Neural cell (in vitro differentiated cells): ENCODE data around the gene SLC27A4. TPM values are rescaled to one million over a fixed set of nuclear protein-coding genes. Genes with fewer than 3 reads are reported as not detected.

ENCODE experiments used
- H2AFZ ChIP-seq: fragments of 200-600, 300-800 bp; sonication (generic), shearing (Covaris generic); 2 replicates; pipeline ENCODE4 v1.6.0; 2014; ENCODE audit warnings: low read depth, mild to moderate bottlenecking, antibody characterized with exemption, low read length, moderate library complexity
- H3F3A ChIP-seq: fragments of 200-600 bp; shearing (Covaris generic); 2 replicates; pipeline ENCODE4 v1.6.1; 2016; ENCODE audit warnings: mild to moderate bottlenecking, moderate library complexity, mixed read lengths, antibody characterized with exemption, low read length; ENCODE audit not compliant: insufficient read depth, poor library complexity, severe bottlenecking
- H3K27ac ChIP-seq: fragments of 200-600, 300-800 bp; sonication (generic), shearing (Covaris generic); 2 replicates; pipeline ENCODE4 v1.5.1; 2014; ENCODE audit warnings: mild to moderate bottlenecking, low read length, moderate library complexity
- H3K27me3 ChIP-seq: fragments of 300-800, 200-600 bp; sonication (generic), shearing (Covaris generic); 2 replicates; pipeline ENCODE4 v1.6.0; 2014; ENCODE audit warnings: mild to moderate bottlenecking, low read depth, low read length, moderate library complexity; ENCODE audit not compliant: insufficient read depth
- H3K36me3 ChIP-seq: fragments of 300-800, 200-600 bp; sonication (generic), shearing (Covaris generic); 2 replicates; pipeline ENCODE4 v1.5.1; 2014; ENCODE audit warnings: mild to moderate bottlenecking, antibody characterized with exemption, low read length, moderate library complexity; ENCODE audit not compliant: insufficient read depth
- H3K4me2 ChIP-seq: fragments of 300-800, 200-600 bp; sonication (generic), shearing (Covaris generic); 2 replicates; pipeline ENCODE4 v1.6.0; 2014; ENCODE audit warnings: mild to moderate bottlenecking, low read length
- H3K4me3 ChIP-seq: fragments of 300-800, 200-600 bp; sonication (generic), shearing (Covaris generic); 2 replicates; pipeline ENCODE4 v1.5.1; 2014; ENCODE audit warnings: mild to moderate bottlenecking, low read length, moderate library complexity
- H3K79me2 ChIP-seq: fragments of 200-600 bp; shearing (Covaris generic); replicated peaks from 2 replicates; pipeline ENCODE4 v1.6.0; 2014; ENCODE audit warnings: mild to moderate bottlenecking, low read length, moderate library complexity; ENCODE audit not compliant: insufficient read depth
- H3K9ac ChIP-seq: fragments of 300-800, 200-600 bp; sonication (generic), shearing (Covaris generic); 2 replicates; pipeline ENCODE4 v1.6.1; 2016; ENCODE audit warnings: mild to moderate bottlenecking, low read length, mixed read lengths
- H3K9me2 ChIP-seq: fragments of 200-600 bp; shearing (Covaris generic); 2 replicates; pipeline ENCODE4 v1.6.1; 2016; ENCODE audit warnings: mild to moderate bottlenecking, low read length, mixed read lengths; ENCODE audit not compliant: insufficient read depth
- H3K9me3 ChIP-seq: fragments of 200-600, 300-800 bp; sonication (generic), shearing (Covaris generic); 2 replicates; pipeline ENCODE4 v1.6.1; 2016; ENCODE audit warnings: mild to moderate bottlenecking, mixed run types, low read length, moderate library complexity, mixed read lengths
- H4K20me1 ChIP-seq: fragments of 200-600 bp; shearing (Covaris generic); 2 replicates; pipeline ENCODE4 v1.6.1; 2016; ENCODE audit warnings: mild to moderate bottlenecking, mixed run types; ENCODE audit not compliant: insufficient read depth
- EP300 ChIP-seq: fragments of 450-650 bp; conservative IDR thresholded peaks from 2 replicates; pipeline ENCODE4 v1.6.1; 2014; ENCODE audit warnings: antibody characterized with exemption, mild to moderate bottlenecking, moderate library complexity; ENCODE audit not compliant: poor library complexity, severe bottlenecking
- EZH2 ChIP-seq: fragments of 200-600, 300-800 bp; shearing (Covaris generic), sonication (generic); IDR thresholded peaks from 2 replicates; pipeline ENCODE4 v1.6.1; 2014; ENCODE audit warnings: antibody characterized with exemption, low read length, borderline replicate concordance, mild to moderate bottlenecking; ENCODE audit not compliant: insufficient read depth, poor library complexity, severe bottlenecking
- MXI1 ChIP-seq: fragments of 450-650 bp; conservative IDR thresholded peaks from 2 replicates; pipeline ENCODE4 v1.6.1; 2014; ENCODE audit warnings: antibody characterized with exemption, mild to moderate bottlenecking; ENCODE audit not compliant: poor library complexity, severe bottlenecking
- POLR2AphosphoS5 ChIP-seq: IDR thresholded peaks from 2 replicates; pipeline ENCODE4 v1.6.1; 2012
- RAD21 ChIP-seq: fragments of 450-650 bp; conservative IDR thresholded peaks from 2 replicates; pipeline ENCODE4 v1.6.1; 2014; ENCODE audit warnings: antibody characterized with exemption, mild to moderate bottlenecking, moderate library complexity
- SMC3 ChIP-seq: fragments of 450-650 bp; conservative IDR thresholded peaks from 2 replicates; pipeline ENCODE4 v1.6.1; 2014; ENCODE audit warnings: antibody characterized with exemption, mild to moderate bottlenecking, moderate library complexity; ENCODE audit not compliant: poor library complexity
- TAF1 ChIP-seq: IDR thresholded peaks from 2 replicates; pipeline ENCODE4 v1.6.1; 2012; ENCODE audit warnings: low read depth
- polyA plus RNA-seq: library from polyadenylated mRNA; depleted of rRNA; stranded (reverse); fragments of >200 nt; gene quantifications from 2 replicates; pipeline ENCODE4 v1.2.3, GENCODE V29; 2014
- TF ChIP-seq, protein P1 (sequence below): fragments of 450-650 bp; IDR thresholded peaks from 2 replicates; pipeline ENCODE4 v1.5.1; 2014; ENCODE audit warnings: antibody characterized with exemption, mild to moderate bottlenecking, moderate library complexity; ENCODE audit not compliant: poor library complexity, severe bottlenecking
- TF ChIP-seq, protein P2 (sequence below): IDR thresholded peaks from 2 replicates; pipeline ENCODE4 v1.6.1; 2012; ENCODE audit warnings: borderline replicate concordance

The SLC27A4 gene
- polyA plus RNA-seq, 1 donor from 2014 or later: 31.6 TPM

DNA sequence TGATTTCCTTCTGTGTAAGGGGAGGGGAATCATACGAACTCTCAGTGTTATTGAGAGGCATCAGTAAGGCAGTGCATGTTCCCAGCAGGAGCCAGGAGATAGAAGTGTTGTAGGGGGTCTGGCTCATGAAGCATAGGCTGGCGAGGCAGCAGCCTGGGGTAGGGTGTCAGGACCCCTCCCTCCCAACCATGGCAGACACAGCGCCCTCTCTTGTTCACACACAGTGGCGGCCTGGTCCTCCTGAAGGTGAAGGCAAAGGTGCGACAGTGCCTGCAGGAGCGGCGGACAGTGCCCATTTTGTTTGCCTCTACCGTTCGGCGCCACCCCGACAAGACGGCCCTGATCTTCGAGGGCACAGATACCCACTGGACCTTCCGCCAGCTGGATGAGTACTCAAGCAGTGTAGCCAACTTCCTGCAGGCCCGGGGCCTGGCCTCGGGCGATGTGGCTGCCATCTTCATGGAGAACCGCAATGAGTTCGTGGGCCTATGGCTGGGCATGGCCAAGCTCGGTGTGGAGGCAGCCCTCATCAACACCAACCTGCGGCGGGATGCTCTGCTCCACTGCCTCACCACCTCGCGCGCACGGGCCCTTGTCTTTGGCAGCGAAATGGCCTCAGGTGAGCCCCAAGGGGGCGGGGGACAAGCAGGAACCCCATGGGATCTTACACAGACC is 4.7 kb downstream of the SLC27A4 start:
- no peak overlapping the region for H3K4me2 ChIP-seq
- H3K27me3 ChIP-seq: no peaks in the 10 kb centered on the region
- H3K79me2 ChIP-seq: no peaks in the 10 kb centered on the region
- H3F3A ChIP-seq: no peaks in the 10 kb centered on the region
- H3K27ac ChIP-seq: no peak overlapping the region
- H2AFZ ChIP-seq: no peak overlapping the region
- no peaks in the 10 kb centered on the region for H3K9me2 ChIP-seq
- peaks cover 5% of the 10 kb centered on the region for H3K36me3 ChIP-seq
- H4K20me1 ChIP-seq: no peaks in the 10 kb centered on the region
- no peak overlapping the region for H3K9ac ChIP-seq
- TF ChIP-seq MXI1 (no peak), EP300 (no peak), EZH2 (no peak), RAD21 (no peak), SMC3 (no peak), TAF1 (no peak), POLR2AphosphoS5 (no peak)
- TF ChIP-seq, protein P1, sequence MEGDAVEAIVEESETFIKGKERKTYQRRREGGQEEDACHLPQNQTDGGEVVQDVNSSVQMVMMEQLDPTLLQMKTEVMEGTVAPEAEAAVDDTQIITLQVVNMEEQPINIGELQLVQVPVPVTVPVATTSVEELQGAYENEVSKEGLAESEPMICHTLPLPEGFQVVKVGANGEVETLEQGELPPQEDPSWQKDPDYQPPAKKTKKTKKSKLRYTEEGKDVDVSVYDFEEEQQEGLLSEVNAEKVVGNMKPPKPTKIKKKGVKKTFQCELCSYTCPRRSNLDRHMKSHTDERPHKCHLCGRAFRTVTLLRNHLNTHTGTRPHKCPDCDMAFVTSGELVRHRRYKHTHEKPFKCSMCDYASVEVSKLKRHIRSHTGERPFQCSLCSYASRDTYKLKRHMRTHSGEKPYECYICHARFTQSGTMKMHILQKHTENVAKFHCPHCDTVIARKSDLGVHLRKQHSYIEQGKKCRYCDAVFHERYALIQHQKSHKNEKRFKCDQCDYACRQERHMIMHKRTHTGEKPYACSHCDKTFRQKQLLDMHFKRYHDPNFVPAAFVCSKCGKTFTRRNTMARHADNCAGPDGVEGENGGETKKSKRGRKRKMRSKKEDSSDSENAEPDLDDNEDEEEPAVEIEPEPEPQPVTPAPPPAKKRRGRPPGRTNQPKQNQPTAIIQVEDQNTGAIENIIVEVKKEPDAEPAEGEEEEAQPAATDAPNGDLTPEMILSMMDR: no peak
- TF ChIP-seq, protein P2, sequence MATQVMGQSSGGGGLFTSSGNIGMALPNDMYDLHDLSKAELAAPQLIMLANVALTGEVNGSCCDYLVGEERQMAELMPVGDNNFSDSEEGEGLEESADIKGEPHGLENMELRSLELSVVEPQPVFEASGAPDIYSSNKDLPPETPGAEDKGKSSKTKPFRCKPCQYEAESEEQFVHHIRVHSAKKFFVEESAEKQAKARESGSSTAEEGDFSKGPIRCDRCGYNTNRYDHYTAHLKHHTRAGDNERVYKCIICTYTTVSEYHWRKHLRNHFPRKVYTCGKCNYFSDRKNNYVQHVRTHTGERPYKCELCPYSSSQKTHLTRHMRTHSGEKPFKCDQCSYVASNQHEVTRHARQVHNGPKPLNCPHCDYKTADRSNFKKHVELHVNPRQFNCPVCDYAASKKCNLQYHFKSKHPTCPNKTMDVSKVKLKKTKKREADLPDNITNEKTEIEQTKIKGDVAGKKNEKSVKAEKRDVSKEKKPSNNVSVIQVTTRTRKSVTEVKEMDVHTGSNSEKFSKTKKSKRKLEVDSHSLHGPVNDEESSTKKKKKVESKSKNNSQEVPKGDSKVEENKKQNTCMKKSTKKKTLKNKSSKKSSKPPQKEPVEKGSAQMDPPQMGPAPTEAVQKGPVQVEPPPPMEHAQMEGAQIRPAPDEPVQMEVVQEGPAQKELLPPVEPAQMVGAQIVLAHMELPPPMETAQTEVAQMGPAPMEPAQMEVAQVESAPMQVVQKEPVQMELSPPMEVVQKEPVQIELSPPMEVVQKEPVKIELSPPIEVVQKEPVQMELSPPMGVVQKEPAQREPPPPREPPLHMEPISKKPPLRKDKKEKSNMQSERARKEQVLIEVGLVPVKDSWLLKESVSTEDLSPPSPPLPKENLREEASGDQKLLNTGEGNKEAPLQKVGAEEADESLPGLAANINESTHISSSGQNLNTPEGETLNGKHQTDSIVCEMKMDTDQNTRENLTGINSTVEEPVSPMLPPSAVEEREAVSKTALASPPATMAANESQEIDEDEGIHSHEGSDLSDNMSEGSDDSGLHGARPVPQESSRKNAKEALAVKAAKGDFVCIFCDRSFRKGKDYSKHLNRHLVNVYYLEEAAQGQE: no peak
- no peaks in the 10 kb centered on the region for H3K9me3 ChIP-seq
- H3K4me3 ChIP-seq: no peak overlapping the region

DNA sequence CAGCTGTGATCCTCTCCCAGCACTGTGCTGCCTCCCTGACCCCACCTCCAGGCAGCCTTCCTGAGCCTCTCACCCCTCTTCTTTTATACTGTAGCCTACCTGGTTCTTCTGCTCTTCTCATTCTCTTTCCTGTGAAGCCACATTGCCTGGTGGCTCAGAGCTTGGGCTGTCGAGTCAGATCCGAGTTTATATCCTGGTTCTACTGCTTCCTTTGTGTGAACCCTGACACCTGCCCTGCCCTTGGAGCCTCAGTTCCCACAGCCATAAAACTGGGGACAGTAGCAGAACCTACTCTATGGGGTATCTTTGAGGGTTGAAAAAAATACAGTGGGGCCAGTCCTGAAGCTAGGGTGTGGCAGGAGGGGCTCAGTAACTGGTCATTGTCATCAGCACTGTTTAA is 8.8 kb downstream of the SLC27A4 start:
- H2AFZ ChIP-seq: no peak overlapping the region
- H3K4me3 ChIP-seq: no peak overlapping the region
- H3K36me3 ChIP-seq: peaks cover 9% of the 10 kb centered on the region
- no peak overlapping the region for H3K9ac ChIP-seq
- H3K9me3 ChIP-seq: no peaks in the 10 kb centered on the region
- H3K27me3 ChIP-seq: no peaks in the 10 kb centered on the region
- no peaks in the 10 kb centered on the region for H3K79me2 ChIP-seq
- TF ChIP-seq SMC3 (no peak), RAD21 (no peak)
- no peaks in the 10 kb centered on the region for H4K20me1 ChIP-seq
- H3K27ac ChIP-seq: no peak overlapping the region
- H3F3A ChIP-seq: no peaks in the 10 kb centered on the region
- no peak overlapping the region for H3K4me2 ChIP-seq
- H3K9me2 ChIP-seq: no peaks in the 10 kb centered on the region
